Caco-2 (cell line): ENCODE results near the gene ZNF883. TPM values are rescaled to one million over a fixed set of nuclear protein-coding genes. Genes with fewer than 3 reads are reported as not detected.

ENCODE experiments used
- BruUV-seq: library from RNA; stranded (reverse); fragments of 400-500 nt; replicated peaks from 2 replicates; lab custom pipeline; 2021; lab: Mats Ljungman, UMichigan
- CTCF ChIA-PET: fragments of 300-600 bp; sonication (Branson Sonifier 250); formaldehyde crosslinking; loops from one replicate; lab custom pipeline; 2022; ENCODE audit warnings: antibody characterized with exemption; lab: Charles Lee
- POLR2A ChIA-PET: fragments of 300-600 bp; sonication (Branson Sonifier 250); formaldehyde crosslinking; loops from one replicate; lab custom pipeline; 2022; ENCODE audit warnings: antibody characterized with exemption; lab: Charles Lee
- DNase-seq, 2 experiments: peaks; one replicate each; pipeline versions ENCODE4 v3.0.0 to v3.0.0-alpha.2; 2020 to 2022
- H3K27me3 ChIP-seq: replicated peaks from 2 replicates; pipeline ENCODE4 v1.6.0; 2011; ENCODE audit warnings: low read length; ENCODE audit not compliant: control insufficient read depth, insufficient read depth
- H3K36me3 ChIP-seq: 2 replicates; pipeline ENCODE4 v1.5.1; 2011; ENCODE audit warnings: low read length; ENCODE audit not compliant: control insufficient read depth, insufficient read depth
- H3K4me1 ChIP-seq: fragments of 250-450 bp; sonication (Bioruptor Pico); 2 replicates; pipeline ENCODE4 v1.5.1; 2020; ENCODE audit warnings: mild to moderate bottlenecking
- H3K4me3 ChIP-seq: 2 replicates; pipeline ENCODE4 v1.5.1; 2011; ENCODE audit warnings: low read depth, mild to moderate bottlenecking, control low read depth, low read length
- H3K9me3 ChIP-seq: fragments of 250-450 bp; sonication (Bioruptor Pico); 2 replicates; pipeline ENCODE4 v1.5.1; 2020; ENCODE audit warnings: mild to moderate bottlenecking, moderate library complexity
- H3K27ac Mint-ChIP-seq: one replicate; pipeline ENCODE4 v1.8.0; 2022; ENCODE audit warnings: mixed read lengths; ENCODE audit not compliant: unreplicated experiment
- H3K27me3 Mint-ChIP-seq: one replicate; pipeline ENCODE4 v1.8.0; 2022; ENCODE audit warnings: mixed read lengths; ENCODE audit not compliant: insufficient read depth, unreplicated experiment
- H3K36me3 Mint-ChIP-seq: one replicate; pipeline ENCODE4 v1.8.0; 2022; ENCODE audit warnings: mild to moderate bottlenecking, mixed read lengths; ENCODE audit not compliant: insufficient read depth, unreplicated experiment
- H3K4me1 Mint-ChIP-seq: one replicate; pipeline ENCODE4 v1.8.0; 2022; ENCODE audit warnings: low read depth, mixed read lengths; ENCODE audit not compliant: unreplicated experiment
- H3K4me3 Mint-ChIP-seq: one replicate; pipeline ENCODE4 v1.8.0; 2022; ENCODE audit warnings: mild to moderate bottlenecking, moderate library complexity, mixed read lengths; ENCODE audit not compliant: unreplicated experiment
- H3K9me3 Mint-ChIP-seq: one replicate; pipeline ENCODE4 v1.8.0; 2022; ENCODE audit warnings: mixed read lengths; ENCODE audit not compliant: unreplicated experiment
- CTCF ChIP-seq, 2 experiments: fragments of 200-600 bp in 1 of 2; IDR thresholded peaks; 1 replicate in 1 of 2; 2 replicates in 1 of 2; pipeline versions ENCODE4 v1.5.1 to v1.8.0; 2011 to 2022; ENCODE audit warnings: antibody characterized with exemption in 1 of 2, control low read depth in 1 of 2, inconsistent platforms in 1 of 2, low read depth in 1 of 2, low read length in 1 of 2, mild to moderate bottlenecking in 1 of 2, moderate library complexity in 1 of 2; ENCODE audit not compliant: insufficient read depth in 1 of 2, severe bottlenecking in 1 of 2, unreplicated experiment in 1 of 2
- intact Hi-C: fragments of 100-400 bp; cut with micrococcal nuclease; formaldehyde crosslinking; loops from one replicate; pipeline ENCODE4 v1.10.0; 2022; ENCODE audit not compliant: unreplicated experiment
- total RNA-seq: library from RNA; stranded (reverse); gene quantifications from 2 replicates; pipeline ENCODE4 v1.2.3, GENCODE V29; 2022

Gene ZNF883
- total RNA-seq, 1 experiment from 2014 or later = not detected

GRCh38 chr9:113026200-113026599 is 14.2 kb upstream of the ZNF883 start:
- H3K4me1 ChIP-seq = no peaks in the 10 kb centered on the region
- Mint-ChIP-seq H3K36me3 (no peaks in the 10 kb centered on the region), H3K27ac (no peak overlapping the region), H3K27me3 (no peaks in the 10 kb centered on the region), H3K4me3 (no peak overlapping the region), H3K9me3 (peaks cover 39% of the 10 kb centered on the region), H3K4me1 (no peaks in the 10 kb centered on the region)
- intact Hi-C loops = no loop called here
- H3K4me3 ChIP-seq = no peak overlapping the region
- no peak for TF ChIP-seq CTCF (IDR thresholded peaks at IDR 0.05; ENCODE audit: insufficient read depth in 1 of 2, low read depth in 1 of 2, low read length in 1 of 2, severe bottlenecking in 1 of 2, unreplicated experiment in 1 of 2)
- ChIA-PET CTCF (no interaction called here), POLR2A (no interaction called here)
- H3K9me3 ChIP-seq = no peaks in the 10 kb centered on the region
- no peaks in the 10 kb centered on the region for H3K27me3 ChIP-seq
- no peaks in the 10 kb centered on the region for H3K36me3 ChIP-seq
- no peak for DNase-seq
- no TSS peak for BruUV-seq

GRCh38 chr9:113018247-113018646 is 6.3 kb upstream of the ZNF883 start:
- Mint-ChIP-seq H3K36me3 (no peaks in the 10 kb centered on the region), H3K4me1 (no peaks in the 10 kb centered on the region), H3K9me3 (peaks cover 33% of the 10 kb centered on the region), H3K4me3 (no peak overlapping the region), H3K27ac (no peak overlapping the region), H3K27me3 (peaks cover 2% of the 10 kb centered on the region)
- no peak overlapping the region for H3K4me3 ChIP-seq
- H3K9me3 ChIP-seq = peaks cover 7% of the 10 kb centered on the region; the same call in 1 of the 2 replicates
- BruUV-seq = no TSS peak
- POLR2A ChIA-PET = no interaction called here
- no peak for TF ChIP-seq CTCF (IDR thresholded peaks at IDR 0.05; ENCODE audit: insufficient read depth in 1 of 2, low read depth in 1 of 2, low read length in 1 of 2, severe bottlenecking in 1 of 2, unreplicated experiment in 1 of 2)
- no peaks in the 10 kb centered on the region for H3K36me3 ChIP-seq
- intact Hi-C loops = no loop called here
- H3K27me3 ChIP-seq = no peaks in the 10 kb centered on the region
- DNase-seq = no peak
- CTCF ChIA-PET = no interaction called here
- H3K4me1 ChIP-seq = no peaks in the 10 kb centered on the region

- DNase-seq = no peak
- H3K4me3 ChIP-seq = no peak overlapping the region
- Mint-ChIP-seq H3K4me1 (no peaks in the 10 kb centered on the region), H3K4me3 (no peak overlapping the region), H3K27me3 (peaks cover 3% of the 10 kb centered on the region), H3K36me3 (no peaks in the 10 kb centered on the region), H3K27ac (no peak overlapping the region), H3K9me3 (peaks cover 9% of the 10 kb centered on the region)
- no TSS peak for BruUV-seq
- CTCF ChIA-PET = no interaction called here
- TF ChIP-seq CTCF (IDR thresholded peaks at IDR 0.05; ENCODE audit: insufficient read depth in 1 of 2, low read depth in 1 of 2, low read length in 1 of 2, severe bottlenecking in 1 of 2, unreplicated experiment in 1 of 2) = no peak
- H3K36me3 ChIP-seq = no peaks in the 10 kb centered on the region
- H3K9me3 ChIP-seq = peaks cover 3% of the 10 kb centered on the region; the same call in 1 of the 2 replicates
- POLR2A ChIA-PET = no interaction called here
- H3K4me1 ChIP-seq = no peaks in the 10 kb centered on the region
- no peaks in the 10 kb centered on the region for H3K27me3 ChIP-seq
- intact Hi-C loops = no loop called here
These were observed 500 bp upstream of the ZNF883 start for GRCh38 chr9:113012492-113012891.
